NCI-H2227 treated with DMSO at 0.1 percent for 48 hours (cell line): ENCODE data around the gene TAS2R43.
"Not testable (repeated sequence)": the region's sequence is repeated elsewhere in the genome, so short reads cannot be mapped to it uniquely, and the experiment has no call there.

ENCODE experiments used
- DNase-seq: peaks from one replicate; lab custom pipeline; 2025; lab: John Stamatoyannopoulos, UW

TAS2R43 gene

GRCh38 chr12:11092128-11092527 is at the start of gene TAS2R43:
Gene TAS2R43, minus strand, starts transcription at chr12:11092313. Its CDS starts 84 bp downstream, at chr12:11092229.
- no peak for DNase-seq

DNA sequence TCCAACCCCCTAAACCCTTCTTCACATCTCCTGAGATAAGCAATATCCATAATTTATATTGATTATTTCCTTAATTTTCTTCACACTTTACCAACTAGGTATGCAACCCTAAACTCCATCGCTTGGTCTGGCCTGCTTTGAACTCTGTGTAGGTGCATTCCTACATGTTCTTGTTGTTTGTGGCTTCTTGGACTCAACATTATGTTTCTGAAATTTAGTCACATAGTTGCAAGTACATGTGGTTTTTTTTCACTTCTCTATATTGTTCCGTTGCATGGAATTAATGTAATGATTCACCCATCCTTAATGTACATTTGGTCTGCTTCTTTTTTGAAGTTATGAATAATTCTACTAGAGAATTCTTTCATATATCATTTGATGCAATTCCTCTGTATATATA is 44.0 kb upstream of the TAS2R43 start:
- DNase-seq: no peak

GRCh38 chr12:11134305-11134704 is 42.2 kb upstream of the TAS2R43 start, which contains the start of gene TAS2R30:
Gene TAS2R30, minus strand, starts transcription at chr12:11134644. Its CDS starts 400 bp downstream, at chr12:11134244.
- no peak for DNase-seq

DNA sequence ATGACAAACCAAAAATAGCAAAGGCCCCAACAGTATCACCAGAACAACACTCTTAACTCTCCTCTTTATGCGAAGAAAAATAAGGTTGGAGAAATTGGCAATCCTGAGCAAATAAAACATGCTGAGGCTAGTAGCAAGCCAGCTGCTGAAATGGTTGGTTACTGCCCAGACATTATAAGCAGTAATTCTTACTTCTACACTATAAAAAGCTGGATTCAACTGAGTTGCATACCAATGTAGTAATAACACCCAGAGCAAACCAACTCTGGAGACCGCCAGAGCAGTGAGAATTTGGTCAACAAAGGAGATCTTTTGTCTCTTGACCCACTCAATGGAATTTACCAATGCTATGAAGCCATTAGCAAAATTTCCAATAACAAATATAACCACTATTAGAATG is 41.7 kb upstream of the TAS2R43 start:
- DNase-seq: no peak

DNA sequence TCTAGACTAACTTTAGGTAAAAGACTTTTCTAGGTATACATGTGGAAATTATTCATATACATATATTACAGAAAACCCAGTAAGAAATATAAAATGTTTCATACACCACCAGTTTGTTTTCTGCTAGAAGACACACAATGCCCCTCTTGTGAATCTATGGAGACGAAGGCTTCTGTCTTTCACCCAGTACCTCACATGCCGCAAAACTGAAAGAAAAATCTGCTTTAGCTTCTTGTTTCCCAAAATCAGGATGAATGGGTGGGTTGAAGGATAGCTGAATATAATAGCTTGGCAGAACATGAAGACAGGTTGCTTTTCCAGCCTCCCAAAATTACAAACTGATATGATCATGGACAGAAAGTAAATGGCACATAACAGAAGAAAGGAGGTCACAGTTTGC is 41.0 kb upstream of the TAS2R43 start:
- no peak for DNase-seq

DNA sequence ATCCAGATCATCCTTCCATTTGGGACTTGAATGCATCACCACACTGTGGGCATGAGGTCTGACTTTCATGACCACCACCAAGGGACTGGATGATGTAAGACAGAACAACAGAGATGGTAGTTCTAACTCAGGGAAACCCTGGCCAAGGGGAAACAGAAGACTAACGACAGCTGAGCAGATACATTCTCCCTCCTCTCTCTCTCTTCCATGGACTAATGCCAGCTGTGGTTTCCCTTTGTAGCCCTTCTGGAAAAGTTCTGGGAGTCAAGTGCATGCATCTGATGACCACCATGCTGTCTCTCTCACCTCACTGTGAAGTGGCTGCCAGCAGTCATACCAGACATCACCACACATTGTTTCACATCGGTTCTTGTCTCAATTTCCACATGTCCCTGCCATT is 38.9 kb upstream of the TAS2R43 start:
- no peak for DNase-seq

- DNase-seq: no peak
Observed at GRCh38 chr12:11130382-11130781, 38.3 kb upstream of the TAS2R43 start.

DNA sequence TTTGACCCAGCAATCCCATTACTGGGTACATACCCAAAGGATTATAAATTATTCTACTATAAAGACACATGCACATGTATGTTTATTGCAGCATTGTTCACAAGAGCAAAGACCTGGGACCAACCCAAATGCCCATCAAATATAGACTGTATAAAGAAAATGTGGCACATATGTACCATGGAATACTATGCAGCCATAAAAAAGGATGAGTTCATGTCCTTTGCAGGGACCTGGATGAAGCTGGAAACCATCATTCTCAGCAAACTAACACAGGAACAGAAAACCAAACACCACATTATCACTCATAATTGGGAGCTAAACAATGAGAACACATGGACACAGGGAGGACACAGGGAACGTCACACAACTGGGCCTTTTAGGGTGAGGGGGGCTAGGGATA is 22.0 kb upstream of the TAS2R43 start:
- DNase-seq: not testable (repeated sequence)

GRCh38 chr12:11111213-11111612 is 19.1 kb upstream of the TAS2R43 start:
- not testable (repeated sequence) for DNase-seq

DNA sequence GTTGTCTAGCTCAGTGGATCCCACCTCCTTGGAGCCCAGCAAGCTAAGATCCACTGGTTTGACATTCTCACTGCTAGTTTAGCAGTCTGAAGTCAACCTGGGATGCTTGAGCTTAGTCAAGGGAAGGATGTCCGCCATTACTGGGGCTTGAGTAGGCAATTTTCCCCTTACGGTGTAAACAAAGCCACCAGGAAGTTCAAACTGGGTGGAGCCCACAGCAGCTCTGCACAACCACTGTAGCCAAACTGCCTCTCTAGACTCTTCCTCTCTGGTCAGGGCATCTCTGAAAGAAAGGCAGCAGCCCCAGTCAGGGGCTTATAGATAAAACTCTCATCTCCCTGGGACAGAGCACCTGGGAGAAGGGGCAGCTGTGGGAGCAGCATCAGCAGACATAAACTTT is 16.7 kb upstream of the TAS2R43 start:
- no peak for DNase-seq

DNA sequence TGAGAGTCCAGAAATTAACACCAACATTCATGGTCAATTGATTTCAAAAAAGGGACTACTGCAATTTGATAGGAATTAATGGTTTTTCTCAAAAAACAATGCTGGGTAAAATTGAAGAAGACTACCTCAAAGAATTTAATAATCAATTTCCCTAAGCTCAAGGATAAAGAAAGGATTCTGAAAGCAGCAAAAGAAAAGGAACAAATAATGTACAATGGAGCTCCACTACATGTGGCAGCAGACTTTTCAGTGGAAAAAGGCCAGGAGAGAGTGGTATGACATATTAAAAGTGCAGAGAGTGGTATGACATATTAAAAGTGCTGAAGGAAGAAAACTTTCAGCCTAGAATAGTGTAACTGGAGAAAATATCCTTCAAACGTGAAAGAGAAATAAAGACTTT is 15.6 kb upstream of the TAS2R43 start:
- DNase-seq: no peak

GRCh38 chr12:11106288-11106687 is 14.2 kb upstream of the TAS2R43 start:
- no peak for DNase-seq

- DNase-seq: no peak
Observed at GRCh38 chr12:11105546-11105945, 13.4 kb upstream of the TAS2R43 start.

DNA sequence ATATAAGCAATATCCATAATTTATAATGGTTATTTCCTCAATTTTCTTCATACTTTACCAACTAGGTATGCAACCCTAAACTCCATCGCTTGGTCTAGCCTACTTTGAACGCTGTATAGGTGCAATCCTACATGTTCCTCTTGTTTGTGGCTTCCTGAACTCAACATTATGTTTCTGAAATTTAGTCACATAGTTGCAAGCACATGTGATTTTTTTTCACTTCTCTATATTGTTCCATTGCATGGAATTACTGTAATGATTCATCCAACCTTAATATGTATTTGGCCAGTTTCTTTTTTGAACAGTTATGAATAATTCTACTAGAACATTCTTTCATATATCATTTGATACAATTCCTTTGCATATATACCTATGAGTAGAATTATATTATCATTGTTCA is 2.8 kb upstream of the TAS2R43 start:
- not testable (repeated sequence) for DNase-seq

- no peak for DNase-seq
Observed at GRCh38 chr12:11089246-11089645, 2.9 kb downstream of the TAS2R43 start.

DNA sequence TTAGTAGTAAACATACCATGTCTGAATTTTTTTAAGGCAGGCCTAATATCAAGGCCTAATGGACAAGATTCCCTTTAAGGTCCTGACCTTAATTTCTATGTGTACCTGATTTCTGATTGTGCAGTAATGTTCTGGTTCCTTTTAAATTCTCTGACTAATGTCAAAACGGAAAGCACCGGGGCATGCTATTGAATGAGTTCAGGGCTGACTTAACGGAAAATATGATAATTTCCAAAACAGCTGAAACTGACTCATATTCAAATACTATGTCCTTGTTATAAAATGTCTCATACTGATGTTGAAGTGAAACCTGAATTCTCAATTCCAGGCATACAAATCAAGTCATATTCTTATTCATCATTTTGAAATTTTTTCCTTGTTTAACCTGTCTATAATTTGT is 6.7 kb downstream of the TAS2R43 start:
- no peak for DNase-seq

GRCh38 chr12:11081987-11082386 is 10.1 kb downstream of the TAS2R43 start:
- no peak for DNase-seq

DNA sequence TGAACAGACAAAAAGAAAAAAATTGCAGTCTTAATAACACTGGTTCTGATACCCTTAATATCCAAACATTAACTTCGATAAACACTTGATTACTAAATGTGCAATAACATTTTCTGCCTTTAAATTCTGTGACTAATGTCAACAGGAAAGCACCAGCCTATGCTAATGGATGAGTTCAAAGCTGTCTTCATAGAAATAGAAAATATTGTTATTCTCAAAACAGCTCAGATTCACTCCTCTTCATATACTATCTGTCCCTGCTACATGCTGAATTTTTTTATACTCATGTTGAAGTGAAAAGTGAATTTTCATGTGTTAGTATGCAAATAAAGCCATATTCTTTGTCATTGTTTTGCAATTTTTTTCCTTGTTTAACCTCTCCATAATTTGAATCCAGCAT is 13.9 kb downstream of the TAS2R43 start:
- DNase-seq: no peak

GRCh38 chr12:11075642-11076041 is 16.5 kb downstream of the TAS2R43 start:
- DNase-seq: no peak

DNA sequence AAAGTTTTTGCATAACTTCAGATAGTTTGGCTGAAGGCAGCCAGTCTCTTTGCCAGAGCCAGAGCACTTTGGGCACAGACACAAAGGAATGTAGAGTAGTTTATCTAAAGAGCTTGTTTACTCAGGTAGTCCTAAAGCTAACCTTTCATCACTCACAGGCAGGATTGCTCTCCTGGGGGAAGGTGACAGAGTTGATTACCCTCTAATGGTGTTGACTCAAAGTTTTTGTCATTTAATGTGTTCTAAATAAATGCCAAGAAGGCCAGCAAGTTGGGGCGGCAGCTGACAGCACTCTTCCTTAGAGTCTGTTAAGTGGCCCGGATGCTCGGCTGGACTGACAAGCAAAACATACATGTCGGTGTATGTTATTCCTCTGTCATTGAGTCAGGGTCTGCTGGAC is 20.7 kb downstream of the TAS2R43 start:
- no peak for DNase-seq

GRCh38 chr12:11070999-11071398 is 21.1 kb downstream of the TAS2R43 start:
- no peak for DNase-seq

DNA sequence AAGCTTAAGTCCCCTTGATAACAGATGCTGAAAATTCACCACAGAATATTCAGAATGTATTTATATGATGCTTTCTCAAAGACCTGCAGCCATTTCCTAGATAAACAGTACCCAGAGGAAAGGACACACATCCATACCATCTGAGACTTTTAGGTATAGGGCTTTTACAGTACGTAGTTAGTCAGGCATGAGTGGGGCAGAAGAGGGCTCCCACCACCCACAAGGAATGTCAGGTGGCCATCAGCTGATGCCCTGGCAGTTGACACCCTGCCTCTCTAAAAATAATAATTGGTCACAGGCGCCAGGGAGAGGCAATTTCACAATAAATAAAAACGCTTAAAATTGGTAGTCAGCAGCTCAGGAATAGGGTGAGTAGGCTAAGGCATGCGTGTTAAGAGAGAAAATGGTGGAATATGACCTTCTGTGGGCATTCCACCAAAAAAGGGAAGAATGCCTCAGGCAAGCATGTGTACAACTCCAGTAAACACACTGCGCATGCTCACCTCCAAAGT is 22.2 kb downstream of the TAS2R43 start:
- DNase-seq: no peak

DNA sequence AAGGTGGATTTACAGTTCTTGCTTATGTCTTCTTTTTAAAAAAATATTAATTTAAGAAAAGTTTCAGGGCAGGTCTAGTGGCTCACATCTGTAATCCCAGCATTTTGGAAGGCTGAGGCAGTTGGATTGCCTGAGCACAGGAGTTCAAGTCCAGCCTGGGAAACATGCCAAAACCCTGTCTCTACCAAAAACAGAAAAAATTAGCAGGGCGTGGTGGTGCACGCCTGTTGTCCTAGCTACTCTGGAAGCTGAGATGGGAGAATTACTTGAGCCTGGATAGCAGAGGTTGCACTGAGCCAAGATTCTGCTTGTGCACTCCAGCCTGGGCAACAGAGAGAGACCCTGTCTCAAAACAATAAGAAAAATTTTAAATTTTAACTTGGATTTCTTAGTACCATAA is 24.6 kb downstream of the TAS2R43 start:
- DNase-seq: no peak

DNA sequence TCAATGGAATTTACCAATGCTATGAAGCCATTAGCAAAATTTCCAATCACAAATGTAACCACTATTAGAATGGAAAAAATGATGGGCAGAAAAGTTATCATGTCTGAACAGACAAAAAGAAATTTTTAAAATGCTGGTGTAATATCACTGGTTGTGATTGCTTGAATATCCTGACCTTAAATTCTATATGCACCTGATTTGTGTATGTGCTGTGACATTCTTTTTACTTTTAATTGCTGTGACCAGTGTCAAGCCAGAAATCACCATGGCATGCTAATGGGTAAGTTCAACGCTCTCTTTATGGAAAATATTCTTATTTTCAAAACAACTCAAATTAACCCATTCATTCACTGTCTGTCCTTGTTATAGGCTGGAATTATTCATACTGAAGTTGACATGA is 29.9 kb downstream of the TAS2R43 start, which contains the start of gene TAS2R46:
Gene TAS2R46 (minus strand): TSS at position 101 of the 400 bp plus-strand sequence. CDS start 0 bp downstream, at position 101.
- DNase-seq: not testable (repeated sequence)

DNA sequence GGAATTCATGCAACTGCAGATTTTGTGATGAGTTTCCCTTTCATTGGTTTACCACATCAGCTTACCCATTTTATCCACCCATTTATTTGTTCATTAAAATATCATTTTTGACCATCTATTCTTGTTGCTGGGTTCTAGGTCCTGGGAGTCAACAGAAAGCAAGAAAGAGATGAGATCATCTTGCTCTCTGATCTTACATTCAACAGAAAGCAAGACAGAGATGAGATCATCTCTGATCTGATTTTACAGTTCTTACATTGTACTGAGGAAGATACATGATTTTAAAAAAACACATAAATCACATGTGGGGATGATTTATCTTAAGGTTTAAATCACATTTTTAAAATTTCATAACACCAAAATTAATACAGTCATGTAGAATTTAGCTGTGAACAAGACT is 32.3 kb downstream of the TAS2R43 start:
- DNase-seq: no peak
